Transverse colon (tissue), 4 donors: Measurements from ENCODE around the gene FAM9B. TPM values are rescaled to one million over a fixed set of nuclear protein-coding genes. Genes with fewer than 3 reads are reported as not detected.
"Not testable (repeated sequence)": the region's sequence is repeated elsewhere in the genome, so short reads cannot be mapped to it uniquely, and the experiment has no call there.

Experiments
- DNase-seq: peaks from one replicate; pipeline ENCODE4 v3.0.0-alpha.2; 2019
- H3K27ac ChIP-seq, 4 donors: fragments of 200-600 bp; sonication (generic); 2 replicates each; pipeline ENCODE4 v1.5.1; 2016 to 2018; ENCODE audit warnings: inconsistent platforms in 4 of 4
- H3K27me3 ChIP-seq: fragments of 200-600 bp; sonication (generic); 2 replicates; pipeline ENCODE4 v1.5.1; 2017; ENCODE audit warnings: inconsistent platforms
- H3K36me3 ChIP-seq, 4 donors: fragments of 200-600 bp; sonication (generic); 2 replicates each; pipeline ENCODE4 v1.5.1; 2017 to 2019; ENCODE audit warnings: inconsistent platforms in 4 of 4
- H3K4me1 ChIP-seq, 4 donors: fragments of 200-600 bp; sonication (generic); 2 replicates each; pipeline ENCODE4 v1.5.1; 2017 to 2020; ENCODE audit warnings: inconsistent platforms in 4 of 4
- H3K4me3 ChIP-seq, 4 donors: fragments of 200-600 bp; sonication (generic); 1 replicate in 1 of 4; 2 replicates in 3 of 4; pipeline versions ENCODE4 v1.5.1 to v1.6.1; 2017 to 2019; ENCODE audit warnings: inconsistent platforms in 4 of 4
- H3K9me3 ChIP-seq, 2 donors: fragments of 200-600 bp; sonication (generic); 2 replicates each; pipeline ENCODE4 v1.5.1; 2017 to 2019; ENCODE audit warnings: inconsistent platforms in 2 of 2
- CTCF ChIP-seq, 5 experiments: fragments of 200-600 bp in 3 of 5; fragments of 450-650 bp in 2 of 5; sonication (generic) in 3 of 5; IDR thresholded peaks; 1 replicate in 2 of 5; 2 replicates in 3 of 5; pipeline ENCODE4 v1.5.1; 2016 to 2017; ENCODE audit warnings: antibody characterized with exemption in 5 of 5, inconsistent platforms in 3 of 5, mild to moderate bottlenecking in 2 of 5, moderate library complexity in 1 of 5
- EP300 ChIP-seq: sonication (generic); formaldehyde crosslinking; IDR thresholded peaks from one replicate; pipeline ENCODE4 v1.6.1; 2017; ENCODE audit warnings: antibody characterized with exemption, low read depth
- POLR2A ChIP-seq: fragments of 450-650 bp; IDR thresholded peaks from one replicate; pipeline ENCODE4 v1.6.1; 2016; ENCODE audit warnings: antibody characterized with exemption, mild to moderate bottlenecking, moderate library complexity
- POLR2AphosphoS5 ChIP-seq, 3 donors: sonication (generic); formaldehyde crosslinking; IDR thresholded peaks; one replicate each; pipeline ENCODE4 v1.6.1; 2016; ENCODE audit warnings: antibody characterized with exemption in 3 of 3
- WGBS, 2 donors: methylation state at CpG; one replicate each; pipeline ENCODE4 v1.1.5; 2018; ENCODE audit warnings: low coverage in 1 of 2; 5-methylcytosine and 5-hydroxymethylcytosine counted together
- in situ Hi-C, 4 donors: fragments of 200-750 bp; cut with MboI; loops; one replicate each; pipeline versions ENCODE4 v1.15.0 to v1.15.1; 2017; ENCODE audit warnings: low sequenced_read_pairs in 3 of 4, low pct_ligation_motif_present in 1 of 4, low pct_unique_long_range_greater_than_20kb in 1 of 4
- intact Hi-C: fragments of 100-400 bp; cut with DNase I; formaldehyde crosslinking; loops from one replicate; pipeline ENCODE4 v1.15.1; 2023; ENCODE audit warnings: low total_unique reads
- total RNA-seq, 4 donors: library from RNA; depleted of rRNA; stranded (reverse); fragments of >200 nt; gene quantifications; one replicate each; pipeline ENCODE4 v1.1.0, GENCODE V29; 2016

The FAM9B gene
- total RNA-seq, 4 donors from 2014 or later = not detected

GRCh38 chrX:9033586-9033985 is 341 bp downstream of the FAM9B start:
- in situ Hi-C loops (no loop called here), intact Hi-C loops (no loop called here)
- TF ChIP-seq POLR2AphosphoS5 (IDR thresholded peaks at IDR 0.05) = no peak
- no peak for TF ChIP-seq POLR2A
- TF ChIP-seq CTCF (IDR thresholded peaks at IDR 0.05) = no peak
- no peak for TF ChIP-seq EP300
- 86% methylated on average over 14 of the region's 17 CpGs; no CpG with 5 or more reads in 1 of the 2 donors for WGBS, 2 donors
- DNase-seq = no peak
- Histone ChIP-seq H3K4me3 (no peak overlapping the region), H3K4me1 (no peaks in the 10 kb centered on the region), H3K36me3 (no peaks in the 10 kb centered on the region), H3K27ac (no peak overlapping the region), H3K27me3 (no peaks in the 10 kb centered on the region), H3K9me3 (no peaks in the 10 kb centered on the region)

- Histone ChIP-seq H3K9me3 (no peaks in the 10 kb centered on the region), H3K36me3 (no peaks in the 10 kb centered on the region), H3K4me1 (no peaks in the 10 kb centered on the region), H3K27me3 (no peaks in the 10 kb centered on the region), H3K4me3 (no peak overlapping the region), H3K27ac (no peak overlapping the region)
- 92% methylated on average over 15 of the region's 17 CpGs; no CpG with 5 or more reads in 1 of the 2 donors for WGBS, 2 donors
- TF ChIP-seq POLR2A (no peak), EP300 (no peak), POLR2AphosphoS5 (IDR thresholded peaks at IDR 0.05) (no peak), CTCF (IDR thresholded peaks at IDR 0.05) (no peak)
- no peak for DNase-seq
- in situ Hi-C loops (no loop called here), intact Hi-C loops (no loop called here)
Measured at GRCh38 chrX:9033179-9033578, 748 bp downstream of the FAM9B start.

- Histone ChIP-seq H3K9me3 (no peaks in the 10 kb centered on the region), H3K27me3 (no peaks in the 10 kb centered on the region), H3K4me1 (no peaks in the 10 kb centered on the region), H3K4me3 (no peak overlapping the region), H3K27ac (no peak overlapping the region), H3K36me3 (no peaks in the 10 kb centered on the region)
- in situ Hi-C loops = no loop called here
- no peak for DNase-seq
- intact Hi-C loops = no loop called here
- TF ChIP-seq POLR2AphosphoS5 (IDR thresholded peaks at IDR 0.05) = no peak
- WGBS, 2 donors = 53 to 82% methylated on average over 2 of the region's 2 CpGs
Measured at GRCh38 chrX:9023293-9023692, 10.6 kb downstream of the FAM9B start.

- intact Hi-C loops = no loop called here
- TF ChIP-seq POLR2AphosphoS5 (IDR thresholded peaks at IDR 0.05) = no peak
- no peak for TF ChIP-seq CTCF (IDR thresholded peaks at IDR 0.05)
- TF ChIP-seq POLR2A = no peak
- no peak for TF ChIP-seq EP300
- WGBS, 2 donors = 60 to 82% methylated on average over 1 to 2 of the region's 2 CpGs
Measured at GRCh38 chrX:9019151-9019550, 14.8 kb downstream of the FAM9B start.

GRCh38 chrX:9018332-9018731 is 15.6 kb downstream of the FAM9B start:
- DNase-seq, intact Hi-C loops, H3K27me3 ChIP-seq, H3K27ac ChIP-seq, H3K9me3 ChIP-seq, H3K36me3 ChIP-seq, H3K4me3 ChIP-seq, in situ Hi-C loops, H3K4me1 ChIP-seq: not testable (repeated sequence)
- WGBS, 2 donors = 25 to 51% methylated on average over 1 to 5 of the region's 5 CpGs

More at GRCh38 chrX:9019151-9019550, 14.8 kb downstream of the FAM9B start:
- H3K9me3 ChIP-seq = no peaks in the 10 kb centered on the region
- no peaks in the 10 kb centered on the region for H3K4me1 ChIP-seq
- no peak overlapping the region for H3K27ac ChIP-seq
- H3K36me3 ChIP-seq = no peaks in the 10 kb centered on the region
- in situ Hi-C loops = no loop called here
- no peak for DNase-seq
- H3K4me3 ChIP-seq = no peak overlapping the region
- no peaks in the 10 kb centered on the region for H3K27me3 ChIP-seq
